AG04450 (cell line): ENCODE results near the gene C17orf50. TPM values are rescaled to one million over a fixed set of nuclear protein-coding genes. Genes with fewer than 3 reads are reported as not detected.

ENCODE experiments used
- CTCF ChIA-PET: fragments of 300-600, 350-600 bp; formaldehyde crosslinking; extraction: SDS; loops from one replicate; lab custom pipeline; 2022; ENCODE audit warnings: antibody characterized with exemption, inconsistent platforms; lab: Charles Lee
- POLR2A ChIA-PET: fragments of 350-600 bp; formaldehyde crosslinking; extraction: SDS; loops from one replicate; lab custom pipeline; 2021; ENCODE audit warnings: antibody characterized with exemption, inconsistent platforms; lab: Yijun Ruan, JAX
- DNase-seq: peaks from one replicate; pipeline ENCODE4 v3.0.0-alpha.2; 2011; ENCODE audit warnings: low read depth, low spot score
- H3K27ac ChIP-seq: one replicate; pipeline ENCODE4 v1.5.1; 2012; ENCODE audit warnings: low read depth, low read length, control low read depth
- H3K27me3 ChIP-seq: one replicate; pipeline ENCODE4 v1.6.0; 2012; ENCODE audit warnings: low read length; ENCODE audit not compliant: control insufficient read depth, insufficient read depth
- H3K4me3 ChIP-seq: 2 replicates; pipeline ENCODE4 v1.5.1; 2011; ENCODE audit warnings: mild to moderate bottlenecking, low read depth, low read length, control low read depth
- H3K9me3 ChIP-seq: 2 replicates; pipeline ENCODE4 v1.5.1; 2012; ENCODE audit warnings: low read length; ENCODE audit not compliant: control insufficient read depth, insufficient read depth
- CTCF ChIP-seq: IDR thresholded peaks from 2 replicates; pipeline ENCODE4 v1.5.1; 2011; ENCODE audit warnings: low read depth, low read length, control low read depth, inconsistent platforms
- polyA plus RNA-seq: library from polyadenylated mRNA; depleted of rRNA; stranded (reverse); fragments of >200 nt; gene quantifications from 2 replicates; pipeline ENCODE4 v1.2.3, GENCODE V29; 2011

Gene C17orf50
- polyA plus RNA-seq, 1 experiment: not detected

GRCh38 chr17:35716173-35716572 lies 44.5 kb upstream of the C17orf50 start:
- TF ChIP-seq CTCF: no peak
- ChIA-PET CTCF (interaction anchor here (3.1 kb wide), 1 partner anchor 31 kb away, joined by 11 read pairs; no protein-coding TSS in a partner anchor), POLR2A (no interaction called here)
- H3K27me3 ChIP-seq: no peaks in the 10 kb centered on the region
- DNase-seq: no peak
- no peaks in the 10 kb centered on the region for H3K9me3 ChIP-seq
- H3K4me3 ChIP-seq: no peak overlapping the region
- no peak overlapping the region for H3K27ac ChIP-seq

- Histone ChIP-seq H3K9me3 (no peaks in the 10 kb centered on the region), H3K27ac (no peak overlapping the region), H3K4me3 (no peak overlapping the region), H3K27me3 (no peaks in the 10 kb centered on the region)
- TF ChIP-seq CTCF: no peak
- no peak for DNase-seq
- ChIA-PET POLR2A (interaction anchor here (1.2 kb wide), 1 partner anchor 9 kb away, joined by 6 read pairs; no protein-coding TSS in a partner anchor), CTCF (interaction anchor here (3.1 kb wide), 1 partner anchor 31 kb away, joined by 11 read pairs; no protein-coding TSS in a partner anchor)
Measured at GRCh38 chr17:35716897-35717465, 43.7 kb upstream of the C17orf50 start.

- CTCF ChIA-PET: interaction anchor here (3.1 kb wide), 1 partner anchor 30 kb away, joined by 11 read pairs; no protein-coding TSS in a partner anchor
- Histone ChIP-seq H3K27me3 (no peaks in the 10 kb centered on the region), H3K27ac (no peak overlapping the region), H3K9me3 (no peaks in the 10 kb centered on the region), H3K4me3 (no peak overlapping the region)
- no peak for TF ChIP-seq CTCF
- POLR2A ChIA-PET: interaction anchor here (1.2 kb wide), 1 partner anchor 9 kb away, joined by 6 read pairs; no protein-coding TSS in a partner anchor
- no peak for DNase-seq
Measured at GRCh38 chr17:35717475-35717874, 43.2 kb upstream of the C17orf50 start.

- TF ChIP-seq CTCF: no peak
- Histone ChIP-seq H3K27ac (no peak overlapping the region), H3K9me3 (no peaks in the 10 kb centered on the region), H3K4me3 (no peak overlapping the region), H3K27me3 (no peaks in the 10 kb centered on the region)
- no peak for DNase-seq
- ChIA-PET CTCF (interaction anchor here (1.2 to 2.4 kb wide), 3 partner anchors 24 to 110 kb away, joined by 6 to 10 read pairs (median 7); no protein-coding TSS in a partner anchor), POLR2A (interaction anchor here (0.7 kb wide), 1 partner anchor 96 kb away, joined by 3 read pairs; no protein-coding TSS in a partner anchor)
Measured at GRCh38 chr17:35723735-35724134, 37.0 kb upstream of the C17orf50 start.

DNA sequence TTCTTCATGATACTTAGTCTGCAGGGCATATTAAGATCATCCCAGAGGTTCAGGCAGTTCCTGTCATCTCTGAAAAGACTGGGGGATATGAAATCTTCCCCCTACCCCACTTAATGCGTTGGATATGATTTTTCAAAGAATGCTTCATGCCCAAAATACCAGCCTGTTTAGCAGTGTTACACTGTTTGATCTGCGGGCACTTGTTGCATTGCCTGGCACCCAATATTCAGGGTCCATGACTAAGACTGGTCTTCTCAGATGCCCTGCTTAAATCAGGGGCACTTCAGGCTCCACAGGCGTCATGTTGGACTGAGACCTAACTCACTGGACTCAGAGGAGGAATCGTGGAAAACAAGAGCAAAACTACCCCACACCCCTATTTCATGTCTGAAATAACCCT lies 35.6 kb upstream of the C17orf50 start:
- ChIA-PET POLR2A (no interaction called here), CTCF (interaction anchor here (2.4 to 3.8 kb wide), 2 partner anchors 22 to 112 kb away, joined by 7 to 13 read pairs; no protein-coding TSS in a partner anchor)
- no peak overlapping the region for H3K4me3 ChIP-seq
- no peaks in the 10 kb centered on the region for H3K9me3 ChIP-seq
- no peak for DNase-seq
- no peak overlapping the region for H3K27ac ChIP-seq
- no peak for TF ChIP-seq CTCF
- H3K27me3 ChIP-seq: no peaks in the 10 kb centered on the region
